Ecto neural progenitor cell (in vitro differentiated cells): ENCODE results near the gene PRUNE2.

Source experiments
- DNase-seq: peaks from one replicate; pipeline ENCODE4 v3.0.0-alpha.2; 2018; ENCODE audit warnings: low spot score

PRUNE2 gene

DNA sequence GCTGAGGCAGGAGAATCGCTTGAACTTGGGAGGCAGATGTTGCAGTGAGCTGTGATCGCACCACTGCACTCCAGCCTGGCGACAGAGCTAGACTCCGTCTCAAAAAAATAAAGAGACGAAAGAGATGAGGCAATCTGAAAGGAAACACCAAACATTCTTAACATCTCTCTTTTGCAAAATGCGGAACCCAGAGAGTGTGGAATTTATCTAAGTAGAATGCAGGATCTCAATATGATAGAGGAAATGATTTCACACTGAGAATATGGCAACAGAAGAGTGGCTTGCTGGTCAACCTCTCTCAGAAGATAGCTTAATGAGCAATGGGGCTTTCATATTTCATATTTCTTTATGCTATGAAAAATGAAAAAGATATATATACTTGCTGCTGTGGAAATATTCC lies 175.1 kb downstream of the PRUNE2 start:
- DNase-seq = no peak

DNA sequence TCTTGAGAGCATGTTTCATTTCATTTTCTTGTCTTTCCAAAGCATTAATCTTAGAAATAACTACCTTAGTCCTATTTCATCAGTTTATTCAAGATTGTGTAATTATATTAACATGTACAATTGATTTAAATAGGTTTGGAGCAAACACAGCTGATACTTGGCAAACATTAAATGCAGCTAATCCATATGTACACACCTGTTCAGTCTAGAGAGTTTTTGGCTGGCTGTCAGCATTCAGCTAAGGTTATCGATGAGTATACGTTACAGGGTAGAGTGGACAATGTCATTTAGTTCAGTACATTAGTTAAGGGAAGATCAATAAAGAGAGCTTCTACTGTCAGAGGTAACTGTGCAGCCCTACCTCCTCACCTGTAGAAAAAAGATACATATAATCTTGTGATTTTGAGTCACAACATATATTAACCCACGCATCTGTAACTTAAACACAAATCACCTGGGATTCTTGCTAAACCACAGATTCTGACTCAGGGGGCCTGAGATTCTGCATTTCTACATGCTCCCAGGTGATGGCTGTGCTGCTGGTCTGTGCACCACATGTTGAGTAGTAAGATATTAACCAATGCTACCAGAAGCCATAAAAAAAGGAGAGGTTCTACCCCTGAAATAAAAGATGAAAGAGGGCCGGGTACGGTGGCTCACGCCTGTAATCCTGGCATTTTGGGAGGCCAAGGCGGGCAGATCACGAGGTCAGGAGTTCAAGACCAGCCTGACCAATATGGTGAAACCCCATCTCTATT lies 175.8 kb downstream of the PRUNE2 start:
- no peak for DNase-seq

DNA sequence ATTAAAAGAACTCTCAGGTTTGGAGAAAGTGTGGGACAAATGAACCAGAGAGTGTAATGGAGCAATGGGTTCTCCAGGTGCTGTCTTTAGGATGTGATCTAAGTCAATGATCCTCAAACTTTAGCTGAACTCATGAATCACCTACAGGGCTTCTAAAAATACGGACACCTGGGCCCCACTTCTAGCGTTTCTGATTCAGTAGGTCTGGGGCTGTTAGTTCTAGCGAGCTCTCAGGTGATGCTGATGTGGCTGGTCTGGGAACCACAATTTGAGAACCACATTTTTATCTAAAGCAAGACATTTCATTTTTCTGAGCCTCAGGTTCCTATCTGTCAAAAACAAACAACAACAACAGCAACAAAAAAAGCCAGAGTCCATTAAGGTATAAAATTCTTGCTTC lies 176.8 kb downstream of the PRUNE2 start:
- DNase-seq = no peak

GRCh38 chr9:76725885-76726284 lies 180.0 kb downstream of the PRUNE2 start:
- no peak for DNase-seq

DNA sequence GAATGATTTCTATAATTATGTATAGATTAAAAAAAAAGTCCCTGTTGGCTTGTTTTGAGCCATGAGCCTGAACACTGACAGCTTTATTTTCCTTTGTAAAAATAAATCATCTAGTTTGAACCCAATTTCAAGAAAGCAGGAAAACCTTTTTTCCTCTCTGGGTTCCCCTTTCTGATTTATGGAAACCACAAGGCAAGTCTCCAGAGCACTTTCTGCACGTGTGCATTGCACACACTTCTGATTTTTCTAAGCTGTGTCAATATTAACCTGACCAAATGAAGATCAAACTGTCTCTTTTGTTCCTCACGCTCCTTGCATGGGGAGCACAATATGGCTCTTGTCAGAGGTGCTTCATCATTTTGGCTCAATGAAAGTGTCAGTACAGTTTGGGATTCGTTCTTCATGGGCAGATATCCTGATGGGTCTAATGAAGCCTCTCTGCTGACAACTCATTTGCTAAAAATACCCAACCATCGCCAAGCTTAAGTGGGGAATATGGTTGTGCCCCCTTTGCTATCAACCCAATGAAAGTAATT lies 180.8 kb downstream of the PRUNE2 start:
- no peak for DNase-seq

- no peak for DNase-seq
These were observed 185.7 kb downstream of the PRUNE2 start for GRCh38 chr9:76720245-76720644.

DNA sequence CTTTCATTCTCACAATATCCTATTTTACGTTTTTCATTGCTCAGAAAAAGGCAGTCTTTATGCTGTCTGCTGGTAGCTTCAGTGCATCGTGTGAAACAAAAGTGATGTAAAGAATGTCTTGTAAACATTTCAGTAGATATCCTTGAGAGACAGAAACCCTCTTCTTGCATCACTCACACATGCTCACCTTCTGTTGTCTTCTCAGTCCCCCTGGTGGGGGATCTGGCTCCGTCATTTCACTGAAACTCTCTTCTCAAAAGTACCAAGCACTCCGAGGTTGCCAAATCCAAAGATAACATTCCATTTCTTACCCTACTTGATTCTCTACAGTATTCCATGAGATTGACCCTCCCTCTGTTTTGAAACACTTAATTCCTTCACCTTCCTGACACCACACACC lies 187.7 kb downstream of the PRUNE2 start:
- DNase-seq = no peak

DNA sequence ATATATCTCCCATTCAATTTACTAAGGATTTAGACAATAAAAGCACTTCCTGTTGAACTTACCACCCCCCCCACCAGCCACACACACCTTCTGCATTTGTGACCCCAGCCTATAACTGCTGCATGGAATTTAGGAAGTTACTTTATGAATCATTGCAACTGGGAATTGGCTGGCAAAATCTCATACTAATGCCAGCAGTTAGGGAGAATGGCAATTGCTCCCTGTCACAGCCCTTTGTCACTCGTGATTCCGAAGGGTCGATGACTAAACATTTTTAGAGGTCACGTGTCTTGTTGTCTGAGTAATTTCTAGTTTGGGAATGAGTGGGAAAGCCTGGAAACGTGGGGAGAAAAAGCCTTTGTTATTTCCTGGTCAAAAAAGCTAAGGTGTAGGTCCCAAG lies 188.3 kb downstream of the PRUNE2 start:
- no peak for DNase-seq

GRCh38 chr9:76717176-76717575 lies 188.7 kb downstream of the PRUNE2 start:
- no peak for DNase-seq

DNA sequence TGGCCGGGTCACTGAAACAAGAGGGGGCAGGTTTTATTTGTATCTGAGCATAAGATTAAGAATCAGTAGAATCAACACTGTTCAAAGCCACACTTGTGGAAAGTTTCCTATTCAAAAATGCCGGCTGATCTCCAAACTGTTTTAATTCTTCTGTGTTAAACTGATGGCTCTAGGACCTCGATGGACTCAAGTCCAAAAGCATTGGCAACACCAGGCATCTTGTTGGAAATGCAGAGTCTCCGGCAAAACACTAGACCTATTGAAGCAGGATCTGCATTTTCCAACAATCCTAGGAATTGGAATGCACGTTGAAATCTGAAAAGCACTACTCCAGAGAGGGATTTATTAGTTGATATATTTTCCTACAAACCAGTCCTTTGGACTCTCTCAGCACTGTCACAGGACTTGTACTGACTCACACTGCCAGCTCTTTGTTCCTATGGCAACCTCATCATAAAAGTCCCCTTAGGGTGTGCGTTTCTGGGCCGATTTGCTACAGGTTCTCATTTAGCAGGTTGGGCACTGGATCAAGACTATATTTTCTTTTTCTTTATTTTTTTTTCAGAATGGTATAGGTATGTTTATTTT lies 189.7 kb downstream of the PRUNE2 start:
- no peak for DNase-seq

DNA sequence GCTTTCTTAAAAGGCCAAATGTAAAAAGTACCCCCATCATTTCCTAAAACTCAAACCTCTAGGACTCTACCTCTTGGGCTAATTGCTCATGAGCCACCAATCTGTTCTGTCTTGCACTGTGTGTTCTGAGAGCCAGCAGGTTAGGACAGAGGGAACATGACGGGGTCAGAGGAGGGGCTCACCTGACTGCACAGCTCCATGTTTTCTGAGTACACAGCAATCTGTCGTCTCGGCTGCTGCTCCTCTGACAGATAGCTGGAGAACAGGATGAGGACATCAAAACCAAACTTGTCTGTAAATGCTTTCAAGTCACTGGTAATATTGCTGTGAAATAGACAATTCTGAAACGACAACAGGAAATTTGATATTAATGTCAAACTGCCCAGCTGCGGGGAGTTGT lies 192.5 kb downstream of the PRUNE2 start:
- DNase-seq = no peak

DNA sequence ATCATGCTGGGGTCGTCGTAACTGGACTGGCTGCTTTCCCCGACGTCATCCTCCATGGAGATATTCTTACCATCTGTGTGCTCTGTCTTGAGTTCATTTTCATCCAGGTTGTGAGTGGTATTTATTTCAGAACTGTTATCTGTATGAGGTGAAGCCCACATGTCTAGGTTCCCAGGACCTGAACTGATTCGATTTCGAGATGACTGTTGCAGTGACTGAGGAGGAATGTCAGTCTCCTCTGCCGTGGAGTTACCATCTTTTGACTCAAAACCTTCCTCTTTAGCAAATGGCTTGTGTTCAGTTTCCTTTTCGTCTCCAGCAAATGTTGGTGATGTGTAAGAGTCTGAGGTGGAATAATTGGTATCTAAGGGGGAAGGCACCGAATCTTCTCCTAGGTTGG lies 196.9 kb downstream of the PRUNE2 start:
- no peak for DNase-seq

- DNase-seq = no peak
These were observed 198.4 kb downstream of the PRUNE2 start for GRCh38 chr9:76707510-76707909.

- no peak for DNase-seq
These were observed 201.2 kb downstream of the PRUNE2 start for GRCh38 chr9:76704593-76705204.

DNA sequence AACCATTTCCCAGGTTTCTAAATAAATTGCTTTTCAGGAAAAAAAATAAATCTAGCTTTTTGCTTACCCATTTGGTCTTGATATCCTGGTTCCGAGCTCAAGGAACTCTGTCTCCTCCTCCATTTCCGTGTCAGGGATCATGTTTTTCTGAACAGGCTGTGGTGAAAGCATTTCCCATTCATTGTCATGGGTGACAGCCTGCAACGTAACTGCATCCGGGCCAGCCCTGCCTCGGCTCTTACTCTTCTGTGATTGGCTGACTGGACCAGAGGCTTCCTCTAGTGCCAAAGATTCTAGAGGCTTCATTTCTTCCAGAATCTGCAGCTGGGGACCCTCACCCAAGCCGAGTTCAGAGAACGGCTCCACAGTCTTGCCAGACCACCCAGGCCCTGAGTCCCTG lies 202.6 kb downstream of the PRUNE2 start:
- DNase-seq = no peak

- DNase-seq = peak; percentile 64
These were observed 204.4 kb downstream of the PRUNE2 start for GRCh38 chr9:76701441-76702039.

DNA sequence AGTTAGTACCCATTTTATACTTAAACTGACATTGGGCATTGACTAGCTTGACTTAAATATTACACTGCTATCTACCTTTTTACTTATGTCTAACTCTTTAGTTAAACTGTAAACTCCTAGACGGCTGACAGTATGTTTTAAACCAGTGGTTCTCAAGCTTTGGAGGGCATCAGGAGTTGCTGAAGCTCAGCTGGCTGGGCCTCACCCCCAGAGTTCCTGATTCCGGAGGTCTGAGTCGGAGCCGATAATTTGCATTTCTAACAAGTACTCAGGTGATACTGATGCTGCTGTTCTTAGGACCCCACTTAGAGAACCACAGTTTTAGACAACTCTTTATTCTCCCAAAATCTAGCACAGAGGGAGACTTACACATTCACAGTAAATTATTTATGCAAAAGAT lies 205.0 kb downstream of the PRUNE2 start:
- DNase-seq = no peak

GRCh38 chr9:76699971-76700370 lies 205.9 kb downstream of the PRUNE2 start:
- no peak for DNase-seq

DNA sequence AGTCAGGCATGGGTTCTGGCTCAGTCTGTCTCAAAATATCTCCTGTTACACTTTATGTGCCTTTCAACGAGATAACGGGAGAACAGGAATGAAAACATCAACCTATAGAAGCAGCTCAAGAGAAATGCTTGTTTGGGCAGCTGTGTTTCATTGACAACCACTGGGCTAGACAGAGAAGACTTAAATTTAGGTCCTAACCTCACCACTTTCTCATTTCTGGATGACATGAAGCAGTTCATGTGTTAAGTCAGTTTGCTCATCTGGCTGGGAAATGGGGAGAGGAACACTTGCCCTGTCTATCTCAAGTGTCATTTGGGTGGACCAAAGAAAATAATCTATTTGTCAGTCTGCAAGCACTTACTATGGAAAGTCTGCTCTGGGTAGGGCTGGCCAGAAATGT lies 208.4 kb downstream of the PRUNE2 start:
- no peak for DNase-seq

DNA sequence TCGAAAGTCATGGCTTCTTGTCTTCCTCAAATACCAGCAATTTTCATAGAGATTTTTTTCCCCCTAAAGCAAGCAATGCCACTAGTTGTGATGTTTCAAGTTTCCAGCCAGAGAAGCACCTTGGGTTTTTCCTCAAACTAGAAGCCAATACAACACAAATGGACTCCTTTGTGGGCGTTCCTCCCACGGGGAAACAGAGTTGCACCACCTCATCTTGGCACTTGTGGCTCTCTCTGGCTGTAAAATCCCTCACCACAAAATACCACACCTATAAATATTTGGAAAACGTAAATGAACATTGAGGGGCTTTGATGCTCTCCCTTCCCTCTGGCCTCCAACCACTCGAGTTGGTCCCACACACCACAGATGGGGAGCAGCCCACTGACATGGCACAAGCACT lies 208.8 kb downstream of the PRUNE2 start:
- DNase-seq = no peak

DNA sequence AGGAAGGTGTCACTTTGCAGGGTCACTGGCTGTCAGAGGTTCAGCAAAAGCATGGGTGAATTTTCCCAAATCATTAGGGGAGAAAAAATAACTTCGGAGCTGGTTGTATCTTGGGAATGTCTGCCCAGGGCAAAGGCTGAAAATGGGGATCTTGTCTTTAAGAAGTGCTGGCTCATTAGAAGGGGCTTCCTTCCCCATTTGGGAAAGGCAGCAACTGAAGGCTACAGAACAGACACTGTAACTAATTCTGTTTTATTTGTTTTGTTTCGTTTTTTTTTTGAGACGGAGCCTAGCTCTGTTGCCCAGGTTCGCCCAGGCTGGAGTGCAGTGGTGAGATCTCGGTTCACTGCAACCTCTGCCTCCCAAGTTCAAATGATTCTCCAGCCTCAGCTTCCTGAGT lies 212.0 kb downstream of the PRUNE2 start:
- no peak for DNase-seq

- peak; percentile 28 for DNase-seq
These were observed 213.3 kb downstream of the PRUNE2 start for GRCh38 chr9:76692458-76693129.
